Activated T-helper 9 cell treated with anti-CD3 and anti-CD28 coated beads, Interleukin-2, amount 50 U/mL, for 16 hours (primary cell): Measurements from ENCODE around the gene NSL1.
"Not testable (repeated sequence)": the region's sequence is repeated elsewhere in the genome, so short reads cannot be mapped to it uniquely, and the experiment has no call there.

Source experiments
- DNase-seq: peaks from one replicate; pipeline ENCODE4 v3.0.0-alpha.2; 2020; ENCODE audit warnings: low read depth

NSL1 gene

GRCh38 chr1:212749821-212750535, 41.6 kb downstream of the NSL1 start:
- no peak for DNase-seq

- DNase-seq, result no peak
Observed at GRCh38 chr1:212746546-212746945, 45.0 kb downstream of the NSL1 start.

- no peak for DNase-seq
Observed at GRCh38 chr1:212745303-212745702, 46.3 kb downstream of the NSL1 start.

GRCh38 chr1:212743901-212744475, 47.6 kb downstream of the NSL1 start:
- DNase-seq, result no peak

DNA sequence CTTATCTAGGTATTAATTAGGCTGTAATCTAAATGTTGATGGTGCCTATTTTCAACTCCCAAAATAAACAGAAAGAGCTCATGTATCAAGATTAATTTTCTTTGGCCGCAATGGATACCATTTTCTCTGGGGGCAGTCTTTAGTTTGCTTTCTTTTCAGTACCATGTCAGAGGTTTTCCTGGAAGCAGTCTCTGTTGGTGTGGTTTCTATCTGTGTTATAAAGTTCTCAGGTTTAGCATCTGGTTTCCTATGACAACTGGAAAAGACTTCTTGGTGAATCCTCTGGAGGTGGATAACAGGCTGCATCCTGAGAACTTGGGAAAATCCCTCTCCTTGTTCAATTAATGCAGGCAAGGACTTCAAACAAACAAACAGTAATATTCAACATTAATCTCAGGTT, 53.2 kb downstream of the NSL1 start:
- DNase-seq, result no peak

GRCh38 chr1:212737559-212737958, 54.0 kb downstream of the NSL1 start:
- no peak for DNase-seq

DNA sequence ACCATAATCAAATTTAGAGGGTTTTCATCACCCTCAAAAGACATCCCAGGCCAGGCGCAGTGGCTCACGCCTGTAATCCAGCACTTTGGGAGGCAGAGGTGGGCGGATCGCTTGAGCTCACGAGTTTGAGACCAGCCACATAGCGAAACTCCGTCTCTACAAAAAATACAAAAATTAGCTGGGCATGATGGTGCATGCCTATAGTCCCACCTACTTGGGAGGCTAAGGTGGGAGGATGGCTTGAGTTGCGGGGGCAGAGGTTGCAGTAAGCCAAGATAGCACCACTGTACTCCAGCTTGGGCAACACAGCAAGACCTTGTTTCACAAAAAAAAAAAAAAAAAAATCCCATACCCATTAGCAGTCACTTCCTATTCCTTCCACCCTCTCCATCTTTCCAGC, 58.5 kb downstream of the NSL1 start:
- no peak for DNase-seq

GRCh38 chr1:212731630-212732029, 59.9 kb downstream of the NSL1 start:
- DNase-seq, result no peak

- no peak for DNase-seq
Observed at GRCh38 chr1:212728606-212729005, 63.0 kb downstream of the NSL1 start.

- no peak for DNase-seq
Observed at GRCh38 chr1:212727386-212728181, 64.0 kb downstream of the NSL1 start.

DNA sequence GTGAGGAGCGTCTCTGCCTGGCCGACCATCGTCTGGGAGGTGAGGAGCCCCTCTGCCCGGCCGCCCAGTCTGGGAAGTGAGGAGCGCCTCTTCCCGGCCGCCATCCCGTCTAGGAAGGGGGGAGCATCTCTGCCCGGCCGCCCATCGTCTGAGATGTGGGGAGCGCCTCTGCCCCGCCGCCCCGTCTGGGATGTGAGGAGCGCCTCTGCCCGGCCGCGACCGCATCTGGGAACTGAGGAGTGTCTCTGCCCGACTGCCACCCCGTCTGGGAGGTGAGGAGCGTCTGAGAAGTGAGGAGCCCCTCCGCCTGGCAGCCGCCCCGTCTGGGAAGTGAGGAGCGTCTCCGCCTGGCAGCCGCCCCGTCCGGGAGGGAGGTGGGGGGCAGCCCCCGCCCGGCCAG, 66.9 kb downstream of the NSL1 start:
- DNase-seq, result not testable (repeated sequence)

GRCh38 chr1:212722270-212722957, 69.2 kb downstream of the NSL1 start:
- DNase-seq, result no peak

- DNase-seq, result peak; percentile 15
Observed at GRCh38 chr1:212721388-212722247, 70.0 kb downstream of the NSL1 start.

- no peak for DNase-seq
Observed at GRCh38 chr1:212719633-212720032, 71.9 kb downstream of the NSL1 start.

- DNase-seq, result no peak
Observed at GRCh38 chr1:212718499-212718898, 73.1 kb downstream of the NSL1 start.

DNA sequence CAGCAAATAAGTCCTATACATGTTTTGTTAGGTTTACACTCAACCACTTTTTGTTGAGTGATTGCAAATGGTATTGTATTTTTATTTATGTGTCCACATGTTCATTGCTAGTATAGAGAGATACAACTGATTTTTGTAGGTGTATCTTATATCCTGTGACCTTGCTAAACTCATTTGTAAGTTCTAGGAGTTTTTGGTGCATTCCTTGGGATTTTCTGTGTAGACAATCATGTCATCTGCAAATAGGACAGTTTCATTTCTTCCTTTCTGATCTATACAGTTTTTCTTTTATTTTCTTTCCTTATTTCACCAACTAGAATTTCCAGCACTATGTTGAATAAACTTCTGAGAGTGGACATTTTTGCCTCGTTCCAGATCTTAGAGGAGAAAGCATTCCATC, 75.4 kb downstream of the NSL1 start:
- DNase-seq, result no peak

- no peak for DNase-seq
Observed at GRCh38 chr1:212713465-212714136, 78.0 kb downstream of the NSL1 start.

GRCh38 chr1:212712451-212713303, 78.9 kb downstream of the NSL1 start:
- DNase-seq, result no peak

- DNase-seq, result not testable (repeated sequence)
Observed at GRCh38 chr1:212711974-212712373, 79.6 kb downstream of the NSL1 start.

- DNase-seq, result no peak
Observed at GRCh38 chr1:212710566-212710965, 81.0 kb downstream of the NSL1 start.
